ENCODE data around the gene GTSF1L.

GRCh38 chr20:43744966-43745730, 18.3 kb upstream of the GTSF1L start:
- TF ChIP-seq, protein P1, sequence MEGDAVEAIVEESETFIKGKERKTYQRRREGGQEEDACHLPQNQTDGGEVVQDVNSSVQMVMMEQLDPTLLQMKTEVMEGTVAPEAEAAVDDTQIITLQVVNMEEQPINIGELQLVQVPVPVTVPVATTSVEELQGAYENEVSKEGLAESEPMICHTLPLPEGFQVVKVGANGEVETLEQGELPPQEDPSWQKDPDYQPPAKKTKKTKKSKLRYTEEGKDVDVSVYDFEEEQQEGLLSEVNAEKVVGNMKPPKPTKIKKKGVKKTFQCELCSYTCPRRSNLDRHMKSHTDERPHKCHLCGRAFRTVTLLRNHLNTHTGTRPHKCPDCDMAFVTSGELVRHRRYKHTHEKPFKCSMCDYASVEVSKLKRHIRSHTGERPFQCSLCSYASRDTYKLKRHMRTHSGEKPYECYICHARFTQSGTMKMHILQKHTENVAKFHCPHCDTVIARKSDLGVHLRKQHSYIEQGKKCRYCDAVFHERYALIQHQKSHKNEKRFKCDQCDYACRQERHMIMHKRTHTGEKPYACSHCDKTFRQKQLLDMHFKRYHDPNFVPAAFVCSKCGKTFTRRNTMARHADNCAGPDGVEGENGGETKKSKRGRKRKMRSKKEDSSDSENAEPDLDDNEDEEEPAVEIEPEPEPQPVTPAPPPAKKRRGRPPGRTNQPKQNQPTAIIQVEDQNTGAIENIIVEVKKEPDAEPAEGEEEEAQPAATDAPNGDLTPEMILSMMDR (IDR thresholded peaks at IDR 0.05) = no peak
- TF ChIP-seq POLR2AphosphoS5 (IDR thresholded peaks at IDR 0.05) (no peak), POLR2A (IDR thresholded peaks at IDR 0.05) (no peak), EP300 (IDR thresholded peaks at IDR 0.05) (no peak)

Data from upper lobe of left lung (tissue), 4 donors.